ENCODE results near the gene C1orf21. TPM values are rescaled to one million over a fixed set of nuclear protein-coding genes. Genes with fewer than 3 reads are reported as not detected.

C1orf21 gene
- total and polyA plus RNA-seq, 9 donors: 36.9 to 51.3 (median 44.3) TPM

DNA sequence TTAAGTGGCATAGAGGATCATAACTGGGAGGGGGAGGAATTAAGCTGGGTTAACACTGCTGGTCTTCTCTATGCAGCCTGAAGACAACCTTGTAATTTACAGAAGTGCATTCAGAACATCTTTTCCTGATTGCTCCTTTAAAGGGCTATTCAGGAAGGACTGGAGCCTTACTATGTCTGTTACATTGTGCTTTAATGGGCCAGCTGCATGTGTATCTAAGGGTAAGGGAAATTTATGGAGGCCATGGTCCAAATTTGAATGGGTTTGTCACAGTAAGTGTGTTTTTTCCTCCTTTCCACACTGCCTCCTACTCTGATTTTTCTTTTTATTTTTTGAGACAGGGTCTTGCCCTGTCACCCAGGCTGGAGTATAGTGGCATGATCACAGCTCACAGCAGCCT lies 19.6 kb downstream of the C1orf21 start:
- Histone ChIP-seq H3K4me1 (ENCODE audit: control insufficient read depth, insufficient read depth, low read length) (peaks cover 3% of the 10 kb centered on the region), H3K27ac (ENCODE audit: low read length) (no peak overlapping the region), H3K27me3 (ENCODE audit: control insufficient read depth, insufficient read depth, low read length) (no peaks in the 10 kb centered on the region), H3K4me3 (ENCODE audit: low read length) (no peak overlapping the region), H3K36me3 (ENCODE audit: control insufficient read depth, insufficient read depth, low read length) (no peaks in the 10 kb centered on the region), H3K9me3 (replicated peaks; ENCODE audit: control insufficient read depth, low read depth, low read length) (no peaks in the 10 kb centered on the region)
- no peak for DNase-seq

DNA sequence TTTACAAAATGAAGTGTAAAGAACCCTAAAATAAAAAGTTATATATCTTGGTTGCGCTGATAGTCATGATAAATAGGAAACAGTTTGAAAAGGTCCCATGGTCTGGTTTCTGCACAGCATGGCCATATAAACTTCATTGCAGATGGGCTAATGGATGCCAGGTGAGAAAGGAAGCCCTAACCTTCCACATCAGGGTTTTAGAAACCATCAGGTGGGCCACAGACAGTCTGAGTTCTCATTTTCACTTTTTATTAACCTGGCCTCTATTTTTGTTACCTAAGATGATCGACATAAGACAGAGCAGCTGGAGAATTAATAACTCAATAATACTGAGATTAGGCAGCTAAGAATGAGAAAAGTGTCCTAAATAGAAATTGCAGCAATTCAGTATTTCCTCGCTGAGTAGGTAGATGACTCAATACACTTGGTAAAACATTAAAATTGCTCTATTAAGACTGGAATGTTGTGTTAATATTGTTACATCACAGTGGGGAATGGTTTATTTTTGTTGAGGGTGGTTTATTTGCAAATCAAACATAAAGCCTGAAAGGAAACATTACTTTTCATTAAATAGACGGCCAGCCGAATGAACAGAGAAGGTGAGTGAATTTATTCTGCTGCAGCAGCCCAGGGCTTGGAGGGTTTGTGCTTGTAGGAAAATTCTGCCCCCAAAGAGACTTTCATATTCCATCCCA lies 21.1 kb downstream of the C1orf21 start:
- H3K4me1 ChIP-seq (ENCODE audit: control insufficient read depth, insufficient read depth, low read length): peaks cover 3% of the 10 kb centered on the region
- DNase-seq: no peak
- no peaks in the 10 kb centered on the region for H3K36me3 ChIP-seq (ENCODE audit: control insufficient read depth, insufficient read depth, low read length)
- no peaks in the 10 kb centered on the region for H3K27me3 ChIP-seq (ENCODE audit: control insufficient read depth, insufficient read depth, low read length)
- no peaks in the 10 kb centered on the region for H3K9me3 ChIP-seq (replicated peaks; ENCODE audit: control insufficient read depth, low read depth, low read length)
- WGBS (ENCODE audit: insufficient coverage): no CpG with 5 or more reads among the region's 5 CpGs
- no peak overlapping the region for H3K27ac ChIP-seq (ENCODE audit: low read length)
- no peak overlapping the region for H3K4me3 ChIP-seq (ENCODE audit: low read length)

DNA sequence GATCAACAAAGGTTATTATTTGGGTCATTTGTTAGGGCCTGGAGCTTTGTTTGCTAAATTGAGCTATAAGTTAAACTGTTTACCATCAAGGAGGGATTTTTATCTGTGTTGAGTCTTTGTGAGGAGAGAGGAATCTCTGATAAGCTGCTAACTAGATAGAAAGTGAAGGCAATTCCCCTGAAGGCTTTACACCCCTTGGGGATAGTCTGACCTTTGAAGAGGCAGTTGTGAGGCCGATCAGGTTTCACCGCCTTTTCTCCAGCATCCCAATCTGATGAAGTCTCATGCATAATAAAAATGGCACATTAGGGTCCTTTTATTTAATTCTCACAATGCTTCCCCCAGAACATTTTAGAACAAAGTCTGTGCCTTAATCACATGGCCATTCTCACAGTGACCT lies 21.8 kb downstream of the C1orf21 start:
- no peak overlapping the region for H3K27ac ChIP-seq (ENCODE audit: low read length)
- H3K36me3 ChIP-seq (ENCODE audit: control insufficient read depth, insufficient read depth, low read length): no peaks in the 10 kb centered on the region
- no peak for DNase-seq
- H3K4me3 ChIP-seq (ENCODE audit: low read length): no peak overlapping the region
- H3K27me3 ChIP-seq (ENCODE audit: control insufficient read depth, insufficient read depth, low read length): no peaks in the 10 kb centered on the region
- H3K4me1 ChIP-seq (ENCODE audit: control insufficient read depth, insufficient read depth, low read length): peaks cover 3% of the 10 kb centered on the region
- 73% methylated on average over 2 of the region's 2 CpGs for WGBS (ENCODE audit: insufficient coverage)
- no peaks in the 10 kb centered on the region for H3K9me3 ChIP-seq (replicated peaks; ENCODE audit: control insufficient read depth, low read depth, low read length)

DNA sequence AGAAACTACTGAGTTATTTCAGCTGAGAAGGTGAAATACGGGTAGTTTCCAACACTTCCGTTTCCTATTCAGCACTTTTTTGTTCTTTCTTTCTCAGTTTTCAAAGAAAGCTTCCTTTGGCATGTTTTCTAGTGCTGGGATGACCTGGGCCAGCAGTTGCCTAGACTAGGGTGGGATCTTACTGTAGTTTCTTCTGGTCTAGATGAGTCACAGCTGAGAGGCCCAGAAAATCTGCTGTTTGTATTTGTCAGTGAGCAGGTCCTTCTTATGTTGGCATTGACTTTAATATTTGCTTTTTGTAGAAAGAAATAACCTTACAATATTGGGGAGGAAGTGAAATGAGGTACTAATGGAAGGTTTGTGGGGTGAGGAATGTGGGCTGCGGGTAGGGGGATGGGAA lies 22.2 kb downstream of the C1orf21 start:
- WGBS (ENCODE audit: insufficient coverage): 71% methylated on average over 1 of the region's 3 CpGs
- Histone ChIP-seq H3K36me3 (ENCODE audit: control insufficient read depth, insufficient read depth, low read length) (peaks cover under 1% of the 10 kb centered on the region), H3K4me3 (ENCODE audit: low read length) (no peak overlapping the region), H3K4me1 (ENCODE audit: control insufficient read depth, insufficient read depth, low read length) (peaks cover 3% of the 10 kb centered on the region), H3K9me3 (replicated peaks; ENCODE audit: control insufficient read depth, low read depth, low read length) (no peaks in the 10 kb centered on the region), H3K27me3 (ENCODE audit: control insufficient read depth, insufficient read depth, low read length) (no peaks in the 10 kb centered on the region), H3K27ac (ENCODE audit: low read length) (no peak overlapping the region)
- DNase-seq: no peak

DNA sequence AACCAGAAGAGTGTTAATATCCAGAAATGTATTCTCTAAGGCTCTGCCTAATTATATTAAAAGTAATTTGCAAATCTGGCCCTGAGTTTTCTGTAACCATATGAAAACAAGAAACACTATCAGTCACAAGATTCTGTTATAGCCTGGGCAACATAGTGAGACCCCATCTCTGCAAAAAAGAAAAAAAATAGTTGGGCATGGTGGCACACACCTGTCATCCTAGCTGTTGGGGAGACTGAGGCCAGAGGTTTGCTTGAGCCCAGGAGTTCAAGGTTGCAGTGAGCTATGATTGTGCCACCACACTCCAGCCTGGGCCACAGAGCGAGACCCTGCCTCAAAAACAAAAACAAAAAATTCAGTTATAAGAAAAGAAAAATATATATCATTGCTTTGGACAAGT lies 25.6 kb downstream of the C1orf21 start:
- Histone ChIP-seq H3K4me1 (ENCODE audit: control insufficient read depth, insufficient read depth, low read length) (peaks cover 3% of the 10 kb centered on the region), H3K9me3 (replicated peaks; ENCODE audit: control insufficient read depth, low read depth, low read length) (no peaks in the 10 kb centered on the region), H3K36me3 (ENCODE audit: control insufficient read depth, insufficient read depth, low read length) (peaks cover 3% of the 10 kb centered on the region), H3K4me3 (ENCODE audit: low read length) (no peak overlapping the region), H3K27ac (ENCODE audit: low read length) (no peak overlapping the region), H3K27me3 (ENCODE audit: control insufficient read depth, insufficient read depth, low read length) (no peaks in the 10 kb centered on the region)
- DNase-seq: no peak
- no CpG with 5 or more reads among the region's 1 CpG for WGBS (ENCODE audit: insufficient coverage)

DNA sequence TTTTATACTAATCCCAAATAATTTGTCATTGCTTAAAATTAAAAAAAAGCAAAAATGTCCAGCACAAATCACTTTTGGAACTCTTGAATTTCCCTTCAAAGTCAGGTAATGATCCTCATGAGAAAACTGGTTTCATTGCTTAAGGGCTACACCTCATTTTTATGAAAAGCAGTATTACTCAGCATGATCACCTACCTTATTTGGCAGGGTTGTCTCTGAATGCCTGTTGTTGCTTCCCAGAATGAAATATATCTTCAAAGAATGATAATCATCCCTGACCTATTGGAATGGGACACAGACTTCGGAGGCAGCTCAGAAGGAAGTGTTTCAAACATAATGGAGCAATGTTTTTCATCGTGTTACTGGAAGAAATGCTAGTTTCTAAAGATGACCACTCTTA lies 29.7 kb downstream of the C1orf21 start:
- WGBS (ENCODE audit: insufficient coverage): no CpG with 5 or more reads among the region's 2 CpGs
- Histone ChIP-seq H3K27me3 (ENCODE audit: control insufficient read depth, insufficient read depth, low read length) (no peaks in the 10 kb centered on the region), H3K27ac (ENCODE audit: low read length) (no peak overlapping the region), H3K4me3 (ENCODE audit: low read length) (no peak overlapping the region), H3K36me3 (ENCODE audit: control insufficient read depth, insufficient read depth, low read length) (peaks cover 3% of the 10 kb centered on the region), H3K4me1 (ENCODE audit: control insufficient read depth, insufficient read depth, low read length) (no peaks in the 10 kb centered on the region), H3K9me3 (replicated peaks; ENCODE audit: control insufficient read depth, low read depth, low read length) (no peaks in the 10 kb centered on the region)
- DNase-seq: no peak

DNA sequence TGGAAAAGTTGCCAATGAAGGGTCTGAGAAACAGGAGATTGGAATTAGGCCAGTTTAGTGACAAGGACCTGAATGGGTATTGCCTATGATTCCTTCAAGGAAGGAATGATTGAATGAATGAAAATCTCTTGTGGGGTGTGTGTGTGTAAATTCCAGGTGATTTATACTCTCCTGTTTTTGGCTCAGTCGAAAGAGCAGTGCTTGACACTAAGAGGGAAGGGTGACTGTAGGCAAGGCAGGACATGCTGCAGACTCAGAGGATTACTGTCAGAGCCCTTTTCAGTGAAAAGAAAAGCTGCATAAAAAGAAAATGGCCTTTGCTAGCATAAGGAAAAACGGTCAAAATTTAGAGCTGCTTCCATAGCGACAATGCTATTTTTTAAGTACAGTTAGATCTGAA lies 30.1 kb downstream of the C1orf21 start:
- WGBS (ENCODE audit: insufficient coverage): 53% methylated on average over 1 of the region's 3 CpGs
- no peak overlapping the region for H3K4me3 ChIP-seq (ENCODE audit: low read length)
- no peaks in the 10 kb centered on the region for H3K4me1 ChIP-seq (ENCODE audit: control insufficient read depth, insufficient read depth, low read length)
- H3K9me3 ChIP-seq (replicated peaks; ENCODE audit: control insufficient read depth, low read depth, low read length): no peaks in the 10 kb centered on the region
- H3K36me3 ChIP-seq (ENCODE audit: control insufficient read depth, insufficient read depth, low read length): peaks cover 3% of the 10 kb centered on the region
- H3K27ac ChIP-seq (ENCODE audit: low read length): no peak overlapping the region
- no peaks in the 10 kb centered on the region for H3K27me3 ChIP-seq (ENCODE audit: control insufficient read depth, insufficient read depth, low read length)
- DNase-seq: no peak

DNA sequence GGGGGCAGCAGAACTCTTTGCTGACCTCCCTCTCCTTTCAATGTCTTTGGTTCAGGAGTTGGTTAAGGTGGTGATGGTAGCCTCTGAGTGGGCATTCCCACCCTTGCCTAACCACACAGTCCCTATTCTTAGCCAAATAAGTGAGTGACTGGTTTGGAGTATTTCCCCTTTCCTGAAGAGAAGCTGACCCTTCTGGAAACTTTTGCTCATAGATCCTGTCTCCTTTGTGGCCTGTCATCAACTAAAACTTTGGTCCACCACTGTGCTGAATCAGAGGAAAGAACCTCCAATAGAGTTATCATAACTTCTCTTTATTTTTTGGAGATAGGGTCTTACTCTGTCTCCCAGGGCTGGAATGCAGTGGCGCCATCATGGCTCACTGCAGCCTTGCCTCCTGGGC lies 31.1 kb downstream of the C1orf21 start:
- Histone ChIP-seq H3K27me3 (ENCODE audit: control insufficient read depth, insufficient read depth, low read length) (no peaks in the 10 kb centered on the region), H3K36me3 (ENCODE audit: control insufficient read depth, insufficient read depth, low read length) (peaks cover 3% of the 10 kb centered on the region), H3K4me3 (ENCODE audit: low read length) (no peak overlapping the region), H3K27ac (ENCODE audit: low read length) (no peak overlapping the region), H3K9me3 (replicated peaks; ENCODE audit: control insufficient read depth, low read depth, low read length) (no peaks in the 10 kb centered on the region), H3K4me1 (ENCODE audit: control insufficient read depth, insufficient read depth, low read length) (no peaks in the 10 kb centered on the region)
- DNase-seq: no peak
- WGBS (ENCODE audit: insufficient coverage): no CpG with 5 or more reads among the region's 1 CpG

DNA sequence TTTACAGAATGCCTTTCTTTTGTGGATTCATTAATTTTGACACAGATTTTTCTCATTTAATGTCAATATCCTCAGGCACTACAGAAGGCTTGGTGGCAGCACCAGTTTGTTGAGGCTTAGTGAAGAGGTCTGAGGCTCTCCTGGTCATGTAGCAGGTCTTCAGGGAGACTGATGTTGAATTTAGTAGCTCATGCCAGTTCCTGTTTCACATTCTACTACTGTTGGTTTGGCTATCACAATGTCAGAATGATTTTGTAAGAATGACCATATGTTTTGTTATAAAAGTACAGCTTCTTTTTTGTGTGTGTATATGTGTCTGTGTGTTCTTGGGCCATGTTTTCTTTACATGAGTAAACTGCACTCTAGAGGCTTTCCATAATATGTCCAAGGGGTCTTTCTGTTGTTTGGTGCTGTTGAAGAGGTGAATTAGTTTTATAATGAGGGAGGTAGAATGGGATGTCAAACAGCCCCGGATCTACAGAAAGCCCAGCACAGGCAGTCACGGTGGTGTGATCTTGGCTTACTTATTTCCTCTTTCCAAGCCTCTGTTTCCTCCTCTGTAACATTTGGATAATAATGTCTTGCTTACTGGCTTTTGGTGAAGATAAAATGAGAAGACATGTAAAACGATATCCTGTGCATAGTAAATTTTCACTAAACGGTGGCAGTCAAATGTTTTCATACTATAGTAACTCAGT lies 32.0 kb downstream of the C1orf21 start:
- Histone ChIP-seq H3K9me3 (replicated peaks; ENCODE audit: control insufficient read depth, low read depth, low read length) (no peaks in the 10 kb centered on the region), H3K27ac (ENCODE audit: low read length) (no peak overlapping the region), H3K36me3 (ENCODE audit: control insufficient read depth, insufficient read depth, low read length) (peaks cover 3% of the 10 kb centered on the region), H3K4me3 (ENCODE audit: low read length) (no peak overlapping the region), H3K27me3 (ENCODE audit: control insufficient read depth, insufficient read depth, low read length) (no peaks in the 10 kb centered on the region), H3K4me1 (ENCODE audit: control insufficient read depth, insufficient read depth, low read length) (no peaks in the 10 kb centered on the region)
- DNase-seq: no peak
- WGBS (ENCODE audit: insufficient coverage): no CpG with 5 or more reads among the region's 4 CpGs

DNA sequence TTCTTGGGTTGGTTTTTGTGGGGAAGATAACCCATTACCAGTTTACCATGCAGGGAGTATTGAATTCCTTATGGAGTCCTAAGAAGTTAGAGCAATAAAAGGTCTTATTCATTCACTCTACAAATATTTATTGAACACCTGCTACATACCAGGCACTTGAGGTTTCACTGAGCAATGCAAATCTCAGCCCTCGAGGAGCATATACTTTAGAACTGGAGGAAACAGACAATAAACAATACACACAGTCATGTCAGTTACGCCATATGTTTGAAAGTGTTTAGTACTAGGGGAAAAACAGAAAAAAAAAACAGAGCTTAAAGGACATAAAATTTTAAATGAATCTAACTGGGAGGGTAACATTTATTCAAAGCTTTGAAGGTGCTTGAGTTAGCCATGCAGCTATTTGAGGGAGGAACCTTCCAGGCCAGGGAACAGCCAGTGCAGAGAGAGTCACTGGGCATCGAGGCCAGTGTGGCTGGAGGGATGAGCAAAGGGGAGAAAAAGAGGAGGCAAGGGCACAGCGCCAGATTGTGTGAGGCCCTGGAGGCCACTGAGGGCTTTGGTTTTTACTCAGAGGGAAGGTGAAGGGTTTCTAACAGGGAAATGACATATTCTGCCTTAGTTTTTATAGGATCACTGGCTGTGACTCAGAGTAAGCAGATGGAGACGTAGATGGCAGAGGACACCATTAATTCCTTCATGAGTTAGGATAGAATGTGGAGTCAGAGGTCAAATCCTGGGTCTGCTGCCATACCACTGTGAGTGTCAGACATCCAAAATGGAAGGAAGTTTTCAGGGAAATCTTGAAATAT lies 32.7 kb downstream of the C1orf21 start:
- Histone ChIP-seq H3K4me1 (ENCODE audit: control insufficient read depth, insufficient read depth, low read length) (no peaks in the 10 kb centered on the region), H3K27me3 (ENCODE audit: control insufficient read depth, insufficient read depth, low read length) (no peaks in the 10 kb centered on the region), H3K4me3 (ENCODE audit: low read length) (no peak overlapping the region), H3K36me3 (ENCODE audit: control insufficient read depth, insufficient read depth, low read length) (no peaks in the 10 kb centered on the region), H3K27ac (ENCODE audit: low read length) (no peak overlapping the region), H3K9me3 (replicated peaks; ENCODE audit: control insufficient read depth, low read depth, low read length) (no peaks in the 10 kb centered on the region)
- 65% methylated on average over 3 of the region's 5 CpGs for WGBS (ENCODE audit: insufficient coverage)
- DNase-seq: no peak

All from muscle of leg (tissue), 11 donors.